ENCODE measurements around the gene DIAPH2.

Gene DIAPH2

GRCh38 chrX:97330151-97330550 is 645.5 kb downstream of the DIAPH2 start:
- no peak overlapping the region for H3K4me2 ChIP-seq (ENCODE audit: low read depth, low read length, poor library complexity, severe bottlenecking)
- no peaks in the 10 kb centered on the region for H3K79me2 ChIP-seq (ENCODE audit: insufficient read depth, low read length)
- no peaks in the 10 kb centered on the region for H3K9me2 ChIP-seq (replicated peaks; ENCODE audit: low read depth, low read length)
- no peaks in the 10 kb centered on the region for H3F3A ChIP-seq (ENCODE audit: low read depth)
- no peaks in the 10 kb centered on the region for H3K36me3 ChIP-seq (ENCODE audit: insufficient read depth, low read length)
- H3K9ac ChIP-seq (ENCODE audit: low read depth, low read length, poor library complexity, severe bottlenecking): no peak overlapping the region
- H2AFZ ChIP-seq (ENCODE audit: low read length): no peak overlapping the region
- no peaks in the 10 kb centered on the region for H4K20me1 ChIP-seq (ENCODE audit: insufficient read depth, low read length, poor library complexity, severe bottlenecking)
- H3K27me3 ChIP-seq (ENCODE audit: insufficient read depth, low read length, poor library complexity, severe bottlenecking): no peaks in the 10 kb centered on the region
- no peak overlapping the region for H3K4me3 ChIP-seq (ENCODE audit: low read length, poor library complexity, severe bottlenecking)
- H3K9me3 ChIP-seq (ENCODE audit: insufficient read depth, low read depth, low read length): no peaks in the 10 kb centered on the region
- TF ChIP-seq EZH2phosphoT487 (IDR thresholded peaks at IDR 0.05; ENCODE audit: borderline replicate concordance): no peak
- TF ChIP-seq CTCF (conservative IDR thresholded peaks at IDR 0.05; ENCODE audit: low read length): no peak
- H3K4me1 ChIP-seq (ENCODE audit: insufficient read depth, low read length, poor library complexity, severe bottlenecking): no peaks in the 10 kb centered on the region

GRCh38 chrX:97332963-97333362 is 648.3 kb downstream of the DIAPH2 start:
- H3K9me2 ChIP-seq (replicated peaks; ENCODE audit: low read depth, low read length): no peaks in the 10 kb centered on the region
- no peaks in the 10 kb centered on the region for H3K27me3 ChIP-seq (ENCODE audit: insufficient read depth, low read length, poor library complexity, severe bottlenecking)
- TF ChIP-seq EZH2phosphoT487 (IDR thresholded peaks at IDR 0.05; ENCODE audit: borderline replicate concordance) (no peak), CTCF (conservative IDR thresholded peaks at IDR 0.05; ENCODE audit: low read length) (no peak)
- H3K9me3 ChIP-seq (ENCODE audit: insufficient read depth, low read depth, low read length): no peaks in the 10 kb centered on the region
- H3K9ac ChIP-seq (ENCODE audit: low read depth, low read length, poor library complexity, severe bottlenecking): no peak overlapping the region
- H3K4me3 ChIP-seq (ENCODE audit: low read length, poor library complexity, severe bottlenecking): no peak overlapping the region
- H3K79me2 ChIP-seq (ENCODE audit: insufficient read depth, low read length): no peaks in the 10 kb centered on the region
- H3K4me1 ChIP-seq (ENCODE audit: insufficient read depth, low read length, poor library complexity, severe bottlenecking): no peaks in the 10 kb centered on the region
- no peaks in the 10 kb centered on the region for H3F3A ChIP-seq (ENCODE audit: low read depth)
- no peak overlapping the region for H3K4me2 ChIP-seq (ENCODE audit: low read depth, low read length, poor library complexity, severe bottlenecking)
- no peak overlapping the region for H2AFZ ChIP-seq (ENCODE audit: low read length)
- no peaks in the 10 kb centered on the region for H3K36me3 ChIP-seq (ENCODE audit: insufficient read depth, low read length)
- H4K20me1 ChIP-seq (ENCODE audit: insufficient read depth, low read length, poor library complexity, severe bottlenecking): no peaks in the 10 kb centered on the region

- Histone ChIP-seq H3K27me3 (ENCODE audit: insufficient read depth, low read length, poor library complexity, severe bottlenecking) (no peaks in the 10 kb centered on the region), H3K9ac (ENCODE audit: low read depth, low read length, poor library complexity, severe bottlenecking) (no peak overlapping the region), H2AFZ (ENCODE audit: low read length) (no peak overlapping the region), H3K4me3 (ENCODE audit: low read length, poor library complexity, severe bottlenecking) (no peak overlapping the region), H4K20me1 (ENCODE audit: insufficient read depth, low read length, poor library complexity, severe bottlenecking) (no peaks in the 10 kb centered on the region), H3K79me2 (ENCODE audit: insufficient read depth, low read length) (no peaks in the 10 kb centered on the region), H3K9me2 (replicated peaks; ENCODE audit: low read depth, low read length) (no peaks in the 10 kb centered on the region), H3F3A (ENCODE audit: low read depth) (no peaks in the 10 kb centered on the region), H3K9me3 (ENCODE audit: insufficient read depth, low read depth, low read length) (no peaks in the 10 kb centered on the region), H3K4me2 (ENCODE audit: low read depth, low read length, poor library complexity, severe bottlenecking) (no peak overlapping the region), H3K36me3 (ENCODE audit: insufficient read depth, low read length) (no peaks in the 10 kb centered on the region), H3K4me1 (ENCODE audit: insufficient read depth, low read length, poor library complexity, severe bottlenecking) (no peaks in the 10 kb centered on the region)
- TF ChIP-seq EZH2phosphoT487 (IDR thresholded peaks at IDR 0.05; ENCODE audit: borderline replicate concordance) (no peak), CTCF (conservative IDR thresholded peaks at IDR 0.05; ENCODE audit: low read length) (no peak)
These were observed 650.2 kb downstream of the DIAPH2 start for GRCh38 chrX:97334850-97335249.
